GM06990 (cell line): ENCODE measurements around the gene SVOPL.
"Not testable (repeated sequence)": the region's sequence is repeated elsewhere in the genome, so short reads cannot be mapped to it uniquely, and the experiment has no call there.

ENCODE experiments used
- DNase-seq: peaks from one replicate; pipeline ENCODE4 v3.0.0-alpha.2; 2011; ENCODE audit not compliant: insufficient read length; ENCODE audit errors: extremely low read depth
- H3K27me3 ChIP-seq: replicated peaks from 2 replicates; pipeline ENCODE4 v1.6.0; 2011; ENCODE audit warnings: low read length; ENCODE audit not compliant: control insufficient read depth, insufficient read depth
- H3K36me3 ChIP-seq: 2 replicates; pipeline ENCODE4 v1.5.1; 2011; ENCODE audit warnings: low read length; ENCODE audit not compliant: control insufficient read depth, insufficient read depth
- H3K4me3 ChIP-seq: replicated peaks from 2 replicates; pipeline ENCODE4 v1.5.1; 2011; ENCODE audit warnings: low read depth, mild to moderate bottlenecking, control low read depth, low read length
- CTCF ChIP-seq: IDR thresholded peaks from 2 replicates; pipeline ENCODE4 v1.5.1; 2011; ENCODE audit warnings: low read length, control low read depth, mild to moderate bottlenecking, inconsistent platforms; ENCODE audit not compliant: insufficient read depth, poor library complexity, severe bottlenecking

The SVOPL gene

GRCh38 chr7:138698281-138698680, 2.9 kb downstream of the SVOPL start:
- H3K4me3 ChIP-seq: no peak overlapping the region
- no peaks in the 10 kb centered on the region for H3K27me3 ChIP-seq
- no peak for TF ChIP-seq CTCF
- no peaks in the 10 kb centered on the region for H3K36me3 ChIP-seq
- DNase-seq: no peak

DNA sequence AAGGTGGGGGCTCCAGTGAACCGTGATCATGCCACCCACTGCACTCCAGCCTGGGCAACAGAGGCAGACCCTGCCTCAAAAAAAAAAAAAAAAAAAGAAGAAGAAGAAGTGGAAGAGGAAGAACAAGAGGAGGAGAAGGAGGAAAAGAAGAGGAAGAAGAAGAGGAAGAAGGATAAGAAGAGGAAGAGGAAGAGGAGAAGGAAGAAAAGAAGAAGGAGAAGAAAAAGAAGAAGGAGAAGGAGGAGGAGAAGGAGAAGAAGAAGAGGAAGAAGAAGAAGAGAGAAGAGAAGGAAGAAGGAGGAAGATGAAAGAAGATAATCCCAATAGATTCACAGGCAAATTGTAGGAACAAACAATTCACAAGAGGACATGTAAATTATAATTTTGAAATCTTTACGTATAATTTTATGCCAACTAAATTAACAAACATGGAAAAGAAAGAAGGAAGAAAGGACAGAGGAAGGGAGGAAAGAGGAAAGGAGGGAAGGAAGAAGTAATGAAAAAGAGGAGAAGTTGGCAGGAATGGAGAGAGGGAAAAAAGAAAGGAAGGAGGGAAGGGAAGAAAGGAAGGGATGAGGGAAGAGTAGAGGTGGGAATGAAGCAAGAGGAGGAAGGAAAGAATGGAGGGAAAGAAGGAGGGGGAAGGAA, 3.5 kb downstream of the SVOPL start:
- no peak for TF ChIP-seq CTCF
- no peaks in the 10 kb centered on the region for H3K27me3 ChIP-seq
- no peak for DNase-seq
- no peaks in the 10 kb centered on the region for H3K36me3 ChIP-seq
- H3K4me3 ChIP-seq: no peak overlapping the region

DNA sequence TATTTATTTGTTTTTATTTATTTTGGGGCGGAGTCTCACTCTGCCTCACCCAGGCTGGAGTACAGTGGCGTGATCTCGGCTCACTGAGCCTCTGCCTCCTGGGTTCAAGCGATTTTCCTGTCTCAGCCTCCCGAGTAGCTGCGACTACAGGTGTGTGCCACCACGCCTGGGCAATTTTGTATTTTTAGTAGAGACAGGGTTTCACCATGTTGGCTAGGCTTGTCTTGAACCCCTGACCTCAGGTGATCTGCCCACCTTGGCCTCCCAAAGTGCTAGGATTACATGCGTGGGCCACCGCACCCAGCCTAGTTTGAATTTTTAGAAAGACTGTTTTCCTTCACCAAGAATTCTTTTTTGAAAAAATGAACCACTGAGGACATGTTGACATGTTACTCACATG, 5.4 kb downstream of the SVOPL start:
- not testable (repeated sequence) for H3K27me3 ChIP-seq, H3K4me3 ChIP-seq, DNase-seq, H3K36me3 ChIP-seq

GRCh38 chr7:138695106-138695505, 6.1 kb downstream of the SVOPL start:
- no peak for DNase-seq
- TF ChIP-seq CTCF: no peak

DNA sequence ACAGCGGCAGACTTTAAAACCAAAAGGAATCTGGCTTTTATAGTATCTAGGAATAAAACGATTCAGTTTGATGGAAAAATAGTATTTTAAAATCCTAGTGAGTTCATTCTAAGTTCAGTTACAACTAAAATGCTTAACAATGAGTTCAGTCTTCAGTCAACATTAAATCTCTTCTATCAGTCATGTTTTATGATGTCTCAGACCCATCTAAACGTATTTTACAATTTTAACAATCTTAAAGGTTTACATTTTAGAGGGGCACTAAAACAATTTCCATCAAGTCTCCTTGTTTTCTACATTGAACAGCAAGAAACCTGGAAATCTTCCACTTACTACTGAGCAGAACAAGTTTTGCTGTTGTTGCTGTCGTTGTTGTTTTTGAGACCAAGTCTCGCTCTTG, 10.0 kb downstream of the SVOPL start:
- TF ChIP-seq CTCF: no peak
- DNase-seq: no peak
- Histone ChIP-seq H3K4me3 (no peak overlapping the region), H3K36me3 (no peaks in the 10 kb centered on the region), H3K27me3 (no peaks in the 10 kb centered on the region)

More at GRCh38 chr7:138695106-138695505, 6.1 kb downstream of the SVOPL start:
- Histone ChIP-seq H3K4me3 (no peak overlapping the region), H3K27me3 (no peaks in the 10 kb centered on the region), H3K36me3 (no peaks in the 10 kb centered on the region)

GRCh38 chr7:138690495-138690894, 10.7 kb downstream of the SVOPL start:
- H3K4me3 ChIP-seq: no peak overlapping the region
- no peaks in the 10 kb centered on the region for H3K27me3 ChIP-seq
- no peak for DNase-seq
- no peak for TF ChIP-seq CTCF
- H3K36me3 ChIP-seq: no peaks in the 10 kb centered on the region

- H3K4me3 ChIP-seq, H3K27me3 ChIP-seq, H3K36me3 ChIP-seq, DNase-seq: not testable (repeated sequence)
Measured at GRCh38 chr7:138688037-138688436, 13.1 kb downstream of the SVOPL start.
